GM15510 (cell line): Measurements from ENCODE around the gene KSR2.

ENCODE experiments used
- POLR2A ChIP-seq: IDR thresholded peaks from 3 replicates; pipeline ENCODE4 v1.6.1; 2011; ENCODE audit warnings: borderline replicate concordance; ENCODE audit not compliant: insufficient read length; ENCODE audit errors: extremely low read depth

Gene KSR2

GRCh38 chr12:117552971-117553370, 415.8 kb downstream of the KSR2 start:
- TF ChIP-seq POLR2A: no peak

- no peak for TF ChIP-seq POLR2A
These were observed 417.1 kb downstream of the KSR2 start for GRCh38 chr12:117551665-117552064.

GRCh38 chr12:117547209-117547608, 421.6 kb downstream of the KSR2 start:
- TF ChIP-seq POLR2A: no peak

- TF ChIP-seq POLR2A: no peak
These were observed 423.6 kb downstream of the KSR2 start for GRCh38 chr12:117545216-117545615.

GRCh38 chr12:117540011-117540410, 428.8 kb downstream of the KSR2 start:
- TF ChIP-seq POLR2A: no peak

- no peak for TF ChIP-seq POLR2A
These were observed 429.9 kb downstream of the KSR2 start for GRCh38 chr12:117538926-117539325.

- TF ChIP-seq POLR2A: no peak
These were observed 430.6 kb downstream of the KSR2 start for GRCh38 chr12:117538032-117538690.

- TF ChIP-seq POLR2A: no peak
These were observed 435.1 kb downstream of the KSR2 start for GRCh38 chr12:117533687-117534086.

- no peak for TF ChIP-seq POLR2A
These were observed 438.0 kb downstream of the KSR2 start for GRCh38 chr12:117530796-117531195.

- no peak for TF ChIP-seq POLR2A
These were observed 440.3 kb downstream of the KSR2 start for GRCh38 chr12:117528538-117528937.

GRCh38 chr12:117527479-117527855, 441.3 kb downstream of the KSR2 start:
- TF ChIP-seq POLR2A: no peak

GRCh38 chr12:117526757-117527478, 441.9 kb downstream of the KSR2 start:
- TF ChIP-seq POLR2A: no peak

GRCh38 chr12:117525766-117526165, 443.0 kb downstream of the KSR2 start:
- TF ChIP-seq POLR2A: no peak

- no peak for TF ChIP-seq POLR2A
These were observed 444.0 kb downstream of the KSR2 start for GRCh38 chr12:117524806-117525205.

GRCh38 chr12:117523971-117524370, 444.8 kb downstream of the KSR2 start:
- no peak for TF ChIP-seq POLR2A

GRCh38 chr12:117522559-117522958, 446.2 kb downstream of the KSR2 start:
- TF ChIP-seq POLR2A: no peak
